GM12873 (cell line): ENCODE results near the gene SP7.

Experiments used
- CTCF ChIP-seq: IDR thresholded peaks from 2 replicates; pipeline ENCODE4 v1.5.1; 2012; ENCODE audit warnings: low read depth, mild to moderate bottlenecking, moderate library complexity, low read length, control low read depth; ENCODE audit not compliant: insufficient read depth; ENCODE audit errors: missing control alignments

SP7 gene

GRCh38 chr12:53324113-53324778 lies 11.9 kb downstream of the SP7 start:
- TF ChIP-seq CTCF = no peak

- no peak for TF ChIP-seq CTCF
These were observed 15.6 kb downstream of the SP7 start for GRCh38 chr12:53320352-53321195.

- no peak for TF ChIP-seq CTCF
These were observed 22.2 kb downstream of the SP7 start for GRCh38 chr12:53313996-53314395.

GRCh38 chr12:53308276-53308675 lies 27.9 kb downstream of the SP7 start:
- TF ChIP-seq CTCF = no peak

GRCh38 chr12:53306826-53307225 lies 29.3 kb downstream of the SP7 start:
- no peak for TF ChIP-seq CTCF

- no peak for TF ChIP-seq CTCF
These were observed 33.3 kb downstream of the SP7 start for GRCh38 chr12:53302903-53303302.

GRCh38 chr12:53300187-53300586 lies 36.0 kb downstream of the SP7 start:
- no peak for TF ChIP-seq CTCF
